H9 (cell line): ENCODE results near the gene TSPAN18. TPM values are rescaled to one million over a fixed set of nuclear protein-coding genes. Genes with fewer than 3 reads are reported as not detected.

Source experiments
- DNase-seq: peaks from one replicate; pipeline ENCODE4 v3.0.0-alpha.2; 2017
- H2AFZ ChIP-seq: one replicate; pipeline ENCODE4 v1.6.1; 2013; ENCODE audit warnings: mild to moderate bottlenecking, low read length, control low read depth, moderate library complexity
- H2AK5ac ChIP-seq: 2 replicates; pipeline ENCODE4 v1.6.1; 2013; ENCODE audit warnings: low read length, control low read depth, mixed read lengths; ENCODE audit not compliant: insufficient read length
- H2BK120ac ChIP-seq: one replicate; pipeline ENCODE4 v1.6.1; 2013; ENCODE audit warnings: low read depth, mild to moderate bottlenecking, low read length, control low read depth, inconsistent platforms; ENCODE audit not compliant: poor library complexity, severe bottlenecking
- H2BK12ac ChIP-seq: 2 replicates; pipeline ENCODE4 v1.6.1; 2013; ENCODE audit warnings: low read length, control low read depth, mixed read lengths, low read depth; ENCODE audit not compliant: insufficient read length
- H2BK15ac ChIP-seq: 2 replicates; pipeline ENCODE4 v1.6.1; 2013; ENCODE audit warnings: low read depth, low read length, control low read depth
- H2BK20ac ChIP-seq: one replicate; pipeline ENCODE4 v1.6.1; 2013; ENCODE audit warnings: low read depth, mild to moderate bottlenecking, low read length, control low read depth, inconsistent platforms; ENCODE audit not compliant: poor library complexity, severe bottlenecking
- H2BK5ac ChIP-seq: 2 replicates; pipeline ENCODE4 v1.6.1; 2013; ENCODE audit warnings: low read length, control low read depth, mixed read lengths; ENCODE audit not compliant: insufficient read length
- H3K14ac ChIP-seq: 2 replicates; pipeline ENCODE4 v1.6.1; 2013; ENCODE audit warnings: low read length, control low read depth; ENCODE audit not compliant: insufficient read depth
- H3K18ac ChIP-seq: 2 replicates; pipeline ENCODE4 v1.6.1; 2013; ENCODE audit warnings: low read depth, mild to moderate bottlenecking, mixed read lengths, low read length, control low read depth; ENCODE audit not compliant: insufficient read length
- H3K23ac ChIP-seq: 2 replicates; pipeline ENCODE4 v1.6.1; 2013; ENCODE audit warnings: low read length, control low read depth, mixed read lengths, low read depth; ENCODE audit not compliant: insufficient read length
- H3K23me2 ChIP-seq: 2 replicates; pipeline ENCODE4 v1.6.1; 2013; ENCODE audit warnings: low read depth, mild to moderate bottlenecking, mixed read lengths, low read length, control low read depth; ENCODE audit not compliant: insufficient read length, poor library complexity, severe bottlenecking
- H3K27ac ChIP-seq: 2 replicates; pipeline ENCODE4 v1.5.1; 2013; ENCODE audit warnings: low read length, control low read depth, mixed read lengths, low read depth; ENCODE audit not compliant: insufficient read length
- H3K27me3 ChIP-seq: 2 replicates; pipeline ENCODE4 v1.6.1; 2013; ENCODE audit warnings: low read length, control low read depth, inconsistent platforms; ENCODE audit not compliant: insufficient read depth
- H3K4ac ChIP-seq: 2 replicates; pipeline ENCODE4 v1.6.1; 2013; ENCODE audit warnings: low read depth, mild to moderate bottlenecking, control low read depth, inconsistent platforms, low read length, moderate library complexity
- H3K4me1 ChIP-seq: 2 replicates; pipeline ENCODE4 v1.6.1; 2013; ENCODE audit warnings: low read length, control low read depth, inconsistent platforms; ENCODE audit not compliant: insufficient read depth
- H3K4me2 ChIP-seq: 2 replicates; pipeline ENCODE4 v1.6.1; 2013; ENCODE audit warnings: low read length, control low read depth, mixed read lengths; ENCODE audit not compliant: insufficient read length, insufficient read depth
- H3K56ac ChIP-seq: 2 replicates; pipeline ENCODE4 v1.6.1; 2013; ENCODE audit warnings: low read depth, mild to moderate bottlenecking, mixed read lengths, low read length, control low read depth; ENCODE audit not compliant: insufficient read length
- H3K79me1 ChIP-seq: 2 replicates; pipeline ENCODE4 v1.6.1; 2013; ENCODE audit warnings: low read depth, mild to moderate bottlenecking, moderate library complexity, low read length, control low read depth, inconsistent platforms; ENCODE audit not compliant: insufficient read depth, poor library complexity, severe bottlenecking
- H3K79me2 ChIP-seq: 2 replicates; pipeline ENCODE4 v1.6.1; 2013; ENCODE audit warnings: low read length, control low read depth, inconsistent platforms; ENCODE audit not compliant: insufficient read depth
- H3K9ac ChIP-seq: 2 replicates; pipeline ENCODE4 v1.6.1; 2013; ENCODE audit warnings: low read length, control low read depth, mixed read lengths; ENCODE audit not compliant: insufficient read length; ENCODE audit errors: extremely low read depth
- H3K9me3 ChIP-seq: one replicate; pipeline ENCODE4 v1.6.1; 2013; ENCODE audit warnings: low read depth, low read length, inconsistent platforms; ENCODE audit not compliant: control insufficient read depth
- H3T11ph ChIP-seq: one replicate; pipeline ENCODE4 v1.6.1; 2013; ENCODE audit warnings: mild to moderate bottlenecking, low read length, control low read depth, inconsistent platforms
- H4K20me1 ChIP-seq: one replicate; pipeline ENCODE4 v1.6.1; 2013; ENCODE audit not compliant: control insufficient read depth, insufficient read length, insufficient read depth
- H4K5ac ChIP-seq: 2 replicates; pipeline ENCODE4 v1.6.1; 2013; ENCODE audit warnings: low read depth, mild to moderate bottlenecking, mixed read lengths, low read length, control low read depth; ENCODE audit not compliant: insufficient read length
- H4K8ac ChIP-seq: replicated peaks from 2 replicates; pipeline ENCODE4 v1.6.1; 2013; ENCODE audit warnings: low read length, control low read depth, mixed read lengths, low read depth; ENCODE audit not compliant: insufficient read length
- H4K91ac ChIP-seq: 2 replicates; pipeline ENCODE4 v1.6.1; 2013; ENCODE audit warnings: low read depth, mild to moderate bottlenecking, moderate library complexity, mixed read lengths, low read length, control low read depth; ENCODE audit not compliant: insufficient read length
- H3K27ac Mint-ChIP-seq, 3 experiments: 2 replicates in 2 of 3; 3 replicates in 1 of 3; pipeline ENCODE4 v1.8.0; 2020 to 2021; ENCODE audit warnings: mixed read lengths in 3 of 3, mild to moderate bottlenecking in 1 of 3, moderate library complexity in 1 of 3
- H3K27me3 Mint-ChIP-seq: 2 replicates; pipeline ENCODE4 v1.8.0; 2021; ENCODE audit warnings: low read depth, mild to moderate bottlenecking, moderate library complexity, mixed read lengths
- H3K36me3 Mint-ChIP-seq, 3 experiments: 2 replicates in 2 of 3; 3 replicates in 1 of 3; pipeline ENCODE4 v1.8.0; 2020 to 2021; ENCODE audit warnings: low read depth in 3 of 3, mixed read lengths in 3 of 3; ENCODE audit not compliant: insufficient read depth in 1 of 3
- H3K4me1 Mint-ChIP-seq, 2 experiments: 2 replicates each; pipeline ENCODE4 v1.8.0; 2020; ENCODE audit warnings: mixed read lengths in 2 of 2
- H3K4me3 Mint-ChIP-seq, 2 experiments: 2 replicates in 1 of 2; 3 replicates in 1 of 2; pipeline ENCODE4 v1.8.0; 2020 to 2021; ENCODE audit warnings: mild to moderate bottlenecking in 2 of 2, mixed read lengths in 2 of 2, moderate library complexity in 1 of 2
- H3K9me3 Mint-ChIP-seq, 2 experiments: 2 replicates in 1 of 2; 3 replicates in 1 of 2; pipeline ENCODE4 v1.8.0; 2020; ENCODE audit warnings: mild to moderate bottlenecking in 2 of 2, mixed read lengths in 2 of 2, moderate library complexity in 1 of 2
- CTCF ChIP-seq: fragments of 200-600 bp; sonication (generic); conservative IDR thresholded peaks from 3 replicates; pipeline ENCODE4 v1.8.0; 2021; ENCODE audit warnings: antibody characterized with exemption, mild to moderate bottlenecking
- WGBS: extraction: QIAGEN DNeasy Blood & Tissue Kit; methylation state at CpG from one replicate; pipeline ENCODE4 v1.1.7; 2013; ENCODE audit warnings: missing lambda C conversion rate, low lambda C conversion rate, mixed read lengths; ENCODE audit not compliant: insufficient read length; ENCODE audit errors: extremely low coverage; 5-methylcytosine and 5-hydroxymethylcytosine counted together
- total RNA-seq: library from RNA; stranded (reverse); gene quantifications from 2 replicates; pipeline ENCODE4 v1.2.1, GENCODE V29; 2021

TSPAN18 gene
- total RNA-seq, 1 experiment from 2014 or later = 25.3 TPM

- H3T11ph ChIP-seq = no peak overlapping the region
- no peaks in the 10 kb centered on the region for H4K20me1 ChIP-seq
- H3K27ac ChIP-seq = no peak overlapping the region
- H3K23ac ChIP-seq = no peak overlapping the region
- H2BK15ac ChIP-seq = no peak overlapping the region
- peaks cover 4% of the 10 kb centered on the region; the same call in 1 of the 2 replicates for H3K4me1 ChIP-seq
- no peak overlapping the region for H3K4me2 ChIP-seq
- H3K18ac ChIP-seq = no peak overlapping the region
- H2AFZ ChIP-seq = no peak overlapping the region
- no peak overlapping the region for H3K14ac ChIP-seq
- TF ChIP-seq CTCF = no peak
- no peak overlapping the region for H4K5ac ChIP-seq
- Mint-ChIP-seq H3K27me3 (peaks cover 41% of the 10 kb centered on the region), H3K4me3 (no peak overlapping the region), H3K36me3 (peaks cover 9 to 21% (median 20%) of the 10 kb centered on the region in 3 experiments), H3K27ac (no peak overlapping the region; a peak in 1 of 7 replicates), H3K9me3 (peaks cover 9 to 14% of the 10 kb centered on the region in 2 experiments; a peak in 4 of 5 replicates), H3K4me1 (peaks cover 48 to 49% of the 10 kb centered on the region in 2 experiments)
- H3K23me2 ChIP-seq = no peaks in the 10 kb centered on the region
- H2BK12ac ChIP-seq = no peak overlapping the region
- H2BK5ac ChIP-seq = no peak overlapping the region
- no CpG with 5 or more reads among the region's 4 CpGs for WGBS
- no peak overlapping the region for H3K56ac ChIP-seq
- no peaks in the 10 kb centered on the region; the same call in 1 of the 2 replicates for H3K27me3 ChIP-seq
- H3K9ac ChIP-seq = no peak overlapping the region
- H2BK120ac ChIP-seq = no peak overlapping the region
- H2AK5ac ChIP-seq = no peak overlapping the region
- H4K8ac ChIP-seq = no peak overlapping the region
- H3K79me1 ChIP-seq = no peaks in the 10 kb centered on the region
- no peaks in the 10 kb centered on the region for H3K9me3 ChIP-seq
- H3K4ac ChIP-seq = no peak overlapping the region
- peak; percentile 8 for DNase-seq
- H3K79me2 ChIP-seq = no peaks in the 10 kb centered on the region
- H4K91ac ChIP-seq = no peak overlapping the region
- no peak overlapping the region for H2BK20ac ChIP-seq
Measured at GRCh38 chr11:44764583-44764982, 37.8 kb downstream of the TSPAN18 start.
